ENCODE results near the gene KIAA1671.

The KIAA1671 gene

DNA sequence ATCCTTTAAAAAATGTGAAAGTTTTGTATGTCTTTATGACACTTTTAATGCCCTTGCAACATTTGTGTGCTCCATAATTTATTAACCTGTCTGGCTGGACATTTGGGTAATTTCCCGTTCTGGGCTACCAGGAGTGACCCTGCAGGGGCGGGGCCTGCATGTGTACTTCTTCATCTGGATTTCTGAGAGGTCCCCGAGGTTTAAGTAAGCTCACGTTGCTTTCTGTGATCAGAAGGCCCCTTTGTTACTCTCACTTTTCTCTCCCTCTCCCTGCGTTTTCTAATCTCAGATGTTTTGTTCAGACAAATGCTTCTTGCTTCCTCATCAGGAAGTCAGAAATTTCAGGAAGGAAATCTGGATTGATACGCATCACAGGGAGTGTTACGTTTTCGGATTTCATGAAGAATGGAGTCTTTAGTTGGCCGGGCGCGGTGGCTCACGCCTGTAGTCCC lies 168.3 kb downstream of the KIAA1671 start:
- DNase-seq: no peak

GRCh38 chr22:25122136-25122764 lies 169.7 kb downstream of the KIAA1671 start:
- no peak for DNase-seq

DNA sequence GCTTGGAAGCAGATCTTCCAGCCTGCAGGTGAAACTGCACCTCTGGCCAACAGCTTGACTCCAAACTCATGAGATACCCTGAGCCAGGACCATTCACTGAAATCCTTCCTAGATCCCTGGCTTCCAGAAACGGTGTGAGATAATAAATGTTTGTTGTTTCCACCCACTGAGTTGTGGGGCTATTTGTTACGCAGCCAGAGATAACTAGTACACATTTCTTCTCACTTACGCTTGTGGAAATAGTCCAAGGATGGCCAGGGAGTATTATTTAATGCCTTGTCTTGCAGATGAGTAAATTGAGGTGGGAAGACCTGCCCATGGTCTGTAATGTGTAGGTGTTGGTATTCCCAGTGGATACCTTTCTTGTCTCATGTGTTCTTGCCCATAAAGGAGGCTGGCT lies 171.2 kb downstream of the KIAA1671 start:
- no peak for DNase-seq

DNA sequence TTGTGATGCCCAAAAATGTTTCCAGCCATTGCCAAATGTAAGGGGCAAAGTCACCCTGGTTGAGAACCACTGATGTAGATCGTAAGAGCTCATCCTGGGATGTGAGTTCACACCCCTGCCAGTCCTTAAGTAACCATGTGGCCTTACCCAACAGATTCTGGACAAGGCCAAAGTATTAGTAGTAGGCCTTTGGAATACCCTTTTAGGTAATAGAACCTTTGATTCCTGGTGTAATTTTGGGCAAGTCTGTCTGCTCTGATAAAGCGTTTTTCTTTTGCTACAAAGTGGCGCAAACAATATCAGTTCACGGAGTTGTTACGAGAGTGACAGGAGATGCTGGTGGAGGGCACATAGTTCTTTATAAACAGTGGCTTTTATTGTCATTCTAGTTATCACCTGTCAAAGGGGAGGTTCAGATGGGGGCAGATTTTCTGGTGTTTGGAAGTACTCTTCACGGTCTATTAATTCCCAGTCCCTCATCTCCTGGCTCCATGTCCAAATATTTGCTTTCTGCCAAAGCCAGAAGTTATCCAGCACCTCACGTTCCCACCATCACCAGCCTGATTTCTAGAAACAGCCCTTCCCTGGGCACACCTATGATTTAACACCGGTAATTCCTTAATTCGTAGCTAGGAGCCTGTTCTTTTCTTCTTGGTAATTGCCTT lies 173.3 kb downstream of the KIAA1671 start:
- no peak for DNase-seq

DNA sequence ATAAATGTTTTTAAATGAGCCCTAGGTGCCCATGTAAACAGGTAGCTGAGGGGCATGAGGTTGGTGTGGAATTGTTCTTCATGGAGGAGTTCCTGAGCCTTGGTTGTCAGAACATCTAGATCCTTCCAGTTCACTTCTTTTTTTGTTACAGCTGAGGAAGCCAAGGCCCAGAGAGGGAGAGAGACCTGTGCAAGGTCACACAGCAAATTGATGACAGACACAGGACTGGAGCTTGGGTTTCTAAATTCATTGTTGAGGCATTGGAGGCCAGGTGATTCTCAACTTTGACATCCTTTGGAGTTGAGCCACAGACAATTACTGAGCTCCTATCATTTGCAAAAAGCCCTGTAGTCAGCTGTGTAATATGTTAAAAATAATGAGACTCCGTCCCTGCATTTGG lies 174.0 kb downstream of the KIAA1671 start:
- no peak for DNase-seq

GRCh38 chr22:25127318-25127717 lies 174.8 kb downstream of the KIAA1671 start:
- DNase-seq: no peak

GRCh38 chr22:25130462-25130861 lies 177.9 kb downstream of the KIAA1671 start:
- DNase-seq: no peak

GRCh38 chr22:25131198-25131887 lies 178.8 kb downstream of the KIAA1671 start:
- DNase-seq: no peak

GRCh38 chr22:25134028-25134427 lies 181.5 kb downstream of the KIAA1671 start:
- DNase-seq: no peak

DNA sequence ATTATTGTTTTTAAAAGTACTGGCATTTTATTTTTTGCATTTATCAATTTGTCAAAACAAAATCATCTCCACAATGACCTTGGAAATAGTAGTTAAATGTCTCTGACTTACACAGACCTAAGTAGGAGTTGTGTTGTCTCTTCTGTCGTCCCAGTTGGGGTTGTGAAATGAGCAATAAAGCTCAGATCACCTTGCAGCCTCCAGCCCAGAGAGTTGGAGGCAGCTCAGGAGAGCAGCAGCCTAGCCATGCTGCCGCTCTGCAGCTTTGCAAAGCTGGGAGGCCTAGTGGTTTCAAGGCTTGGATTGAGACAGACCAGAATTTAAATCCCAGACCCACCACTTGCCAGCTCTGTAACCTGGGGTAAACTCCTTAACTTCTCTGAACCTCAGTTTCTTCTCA lies 181.9 kb downstream of the KIAA1671 start:
- no peak for DNase-seq

DNA sequence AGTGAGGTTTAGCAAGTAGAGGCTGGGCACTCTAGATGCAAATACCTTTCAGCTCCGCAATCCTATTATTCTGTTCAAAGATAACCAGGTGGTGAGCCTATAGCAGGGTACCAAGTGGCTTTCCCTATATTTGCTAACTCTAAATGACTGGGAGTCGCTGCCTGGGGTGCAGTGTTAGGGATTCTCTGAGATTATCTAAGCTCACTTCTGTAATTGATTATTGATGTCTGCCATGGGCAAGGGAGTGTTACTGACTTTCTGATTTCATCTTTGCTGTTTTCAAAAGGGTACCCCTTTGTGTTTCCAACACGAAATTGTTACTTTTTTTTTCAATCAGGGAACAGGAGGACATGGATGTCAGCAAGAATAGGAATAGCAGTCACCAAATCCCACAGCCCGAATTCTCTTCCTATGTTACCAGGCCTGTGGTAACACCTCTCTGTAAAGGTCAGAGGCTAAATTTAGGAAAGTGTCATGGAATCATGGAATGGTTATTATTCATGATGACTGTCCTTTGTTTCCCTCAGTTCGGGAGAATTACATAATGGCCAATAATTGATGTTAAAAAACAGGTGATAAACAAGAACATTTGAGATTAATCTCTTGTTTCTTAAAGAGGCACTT lies 184.5 kb downstream of the KIAA1671 start:
- DNase-seq: no peak

- no peak for DNase-seq
These were observed 185.3 kb downstream of the KIAA1671 start for GRCh38 chr22:25137577-25138525.

GRCh38 chr22:25139062-25139461 lies 186.5 kb downstream of the KIAA1671 start:
- DNase-seq: no peak

- DNase-seq: no peak
These were observed 189.6 kb downstream of the KIAA1671 start for GRCh38 chr22:25142102-25142501.

- DNase-seq: no peak
These were observed 190.9 kb downstream of the KIAA1671 start for GRCh38 chr22:25143156-25144076.

GRCh38 chr22:25144522-25144921 lies 192.0 kb downstream of the KIAA1671 start:
- DNase-seq: no peak

GRCh38 chr22:25146307-25146706 lies 193.8 kb downstream of the KIAA1671 start:
- no peak for DNase-seq

DNA sequence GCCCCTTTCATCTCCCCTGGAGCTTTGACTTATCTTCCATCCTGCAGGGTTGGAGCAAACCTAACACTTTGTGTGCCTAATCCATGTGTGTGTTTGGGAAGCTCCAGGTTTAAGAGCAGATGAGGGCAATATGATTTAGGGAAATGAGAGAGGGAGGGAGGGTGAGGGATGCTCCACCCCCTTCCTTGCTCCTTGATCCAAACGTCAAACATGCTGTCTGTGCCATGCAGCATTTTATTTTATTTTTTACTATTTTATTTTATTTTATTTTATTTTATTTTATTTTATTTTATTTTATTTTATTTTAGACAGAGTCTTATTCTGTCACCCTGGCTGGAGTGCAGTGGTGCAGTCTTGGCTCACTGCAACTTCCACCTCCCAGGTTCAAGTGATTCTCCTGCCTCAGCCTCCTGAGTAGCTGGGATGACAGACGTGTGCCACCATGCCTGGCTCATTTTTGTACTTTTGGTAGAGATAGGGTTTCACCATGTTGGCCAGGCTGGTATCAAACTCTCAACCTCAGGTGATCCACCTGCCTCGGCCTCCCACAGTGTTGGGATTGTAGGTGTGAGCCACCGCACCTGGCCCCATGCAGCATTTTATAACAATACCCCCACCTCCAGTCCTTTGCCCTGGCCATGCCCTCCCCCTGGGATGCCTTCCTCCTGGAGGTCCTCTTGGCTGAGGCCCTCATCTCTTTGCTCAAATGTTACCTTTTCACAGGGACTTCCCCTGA lies 194.6 kb downstream of the KIAA1671 start:
- DNase-seq: no peak

DNA sequence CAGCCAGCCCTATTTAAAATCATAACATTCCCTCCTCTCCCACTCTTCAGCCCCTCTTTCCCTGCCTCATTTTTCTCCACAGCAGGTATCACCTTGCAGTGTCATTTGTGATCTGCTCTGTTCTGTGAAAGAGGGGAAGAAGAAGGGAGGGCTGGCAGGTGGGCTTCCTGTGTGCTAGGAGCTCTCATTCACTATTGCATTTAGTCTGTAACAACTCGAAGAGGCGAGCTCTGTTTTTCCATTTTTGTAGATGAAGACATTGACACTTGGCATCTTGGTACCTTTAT lies 195.1 kb downstream of the KIAA1671 start:
- DNase-seq: no peak

GRCh38 chr22:25148149-25148691 lies 195.7 kb downstream of the KIAA1671 start:
- DNase-seq: no peak

DNA sequence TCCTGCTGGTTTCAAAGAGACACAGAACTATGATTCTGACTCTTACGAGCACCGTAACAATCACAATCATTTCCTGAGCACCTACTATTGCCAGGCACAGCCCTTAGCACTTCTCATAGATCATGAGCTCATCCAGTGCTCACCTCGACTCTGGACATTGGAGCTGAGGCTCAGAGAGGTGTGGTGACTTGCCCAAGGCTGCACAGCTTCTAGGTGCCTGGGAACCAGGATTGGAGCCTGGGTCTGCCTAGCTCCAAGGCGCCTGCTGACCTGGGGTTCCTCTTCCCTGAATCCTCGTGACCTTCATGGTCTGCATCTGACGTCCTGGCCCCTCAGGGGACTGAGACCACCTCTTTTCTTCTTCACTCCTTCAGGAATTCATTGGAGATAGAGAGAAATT lies 196.5 kb downstream of the KIAA1671 start:
- DNase-seq: no peak

All from NCI-H1694 (cell line).